ENCODE data around the gene IFFO2. TPM values are rescaled to one million over a fixed set of nuclear protein-coding genes. Genes with fewer than 3 reads are reported as not detected.

Gene IFFO2
- total RNA-seq, 1 experiment from 2014 or later: 13.0 TPM

DNA sequence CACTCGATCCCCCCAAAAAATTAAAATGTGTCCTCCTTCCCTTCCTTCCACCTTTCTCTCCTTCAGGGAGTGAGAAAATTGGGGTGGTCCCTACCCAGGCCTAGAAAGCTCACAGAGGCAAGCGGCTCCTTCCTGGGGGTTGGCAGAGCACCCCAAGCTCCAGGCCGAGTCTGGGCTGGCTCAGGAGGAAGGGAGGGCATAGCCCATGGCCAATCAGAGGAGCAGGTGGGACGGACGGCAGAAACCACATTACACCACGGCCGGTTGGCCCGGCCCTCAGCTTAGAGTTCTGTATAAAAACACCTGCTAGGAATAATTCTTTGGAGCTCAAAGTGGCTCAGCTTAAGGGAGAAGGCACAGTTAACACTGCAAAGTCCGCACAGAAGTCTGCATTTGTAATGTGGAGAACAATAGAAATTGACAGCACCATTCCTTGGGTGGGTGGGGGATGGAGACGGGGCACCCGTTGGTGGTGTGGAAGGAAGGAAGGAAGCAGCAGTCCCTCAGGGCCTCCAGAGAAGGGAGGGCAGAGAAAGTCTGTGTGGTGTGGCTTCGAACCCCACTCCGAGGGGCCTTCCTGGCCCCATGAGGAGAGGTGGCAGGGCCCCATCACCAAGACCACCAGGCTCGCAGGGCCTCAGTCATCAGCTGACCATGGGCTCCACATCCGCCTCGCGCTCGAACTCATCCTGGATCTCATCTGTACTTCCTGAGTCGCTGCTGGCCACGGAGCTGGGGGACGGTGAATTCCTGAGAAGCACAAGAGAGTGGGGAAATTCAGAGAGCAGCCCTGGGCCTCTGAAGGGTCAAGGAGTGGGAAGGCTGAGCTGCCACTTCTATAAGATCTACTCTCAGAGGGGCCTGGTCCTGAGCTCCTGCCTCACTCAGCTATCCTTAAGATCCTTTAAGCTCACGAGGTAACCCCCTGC, 48.3 kb downstream of the IFFO2 start:
- H3K27ac Mint-ChIP-seq (ENCODE audit: unreplicated experiment): no peak overlapping the region
- intact Hi-C loops (cut with micrococcal nuclease; ENCODE audit: unreplicated experiment): loop anchor here (5.0 to 10.0 kb wide), 4 partner anchors 47 to 204 kb away; partner anchors contain the start of gene IFFO2

DNA sequence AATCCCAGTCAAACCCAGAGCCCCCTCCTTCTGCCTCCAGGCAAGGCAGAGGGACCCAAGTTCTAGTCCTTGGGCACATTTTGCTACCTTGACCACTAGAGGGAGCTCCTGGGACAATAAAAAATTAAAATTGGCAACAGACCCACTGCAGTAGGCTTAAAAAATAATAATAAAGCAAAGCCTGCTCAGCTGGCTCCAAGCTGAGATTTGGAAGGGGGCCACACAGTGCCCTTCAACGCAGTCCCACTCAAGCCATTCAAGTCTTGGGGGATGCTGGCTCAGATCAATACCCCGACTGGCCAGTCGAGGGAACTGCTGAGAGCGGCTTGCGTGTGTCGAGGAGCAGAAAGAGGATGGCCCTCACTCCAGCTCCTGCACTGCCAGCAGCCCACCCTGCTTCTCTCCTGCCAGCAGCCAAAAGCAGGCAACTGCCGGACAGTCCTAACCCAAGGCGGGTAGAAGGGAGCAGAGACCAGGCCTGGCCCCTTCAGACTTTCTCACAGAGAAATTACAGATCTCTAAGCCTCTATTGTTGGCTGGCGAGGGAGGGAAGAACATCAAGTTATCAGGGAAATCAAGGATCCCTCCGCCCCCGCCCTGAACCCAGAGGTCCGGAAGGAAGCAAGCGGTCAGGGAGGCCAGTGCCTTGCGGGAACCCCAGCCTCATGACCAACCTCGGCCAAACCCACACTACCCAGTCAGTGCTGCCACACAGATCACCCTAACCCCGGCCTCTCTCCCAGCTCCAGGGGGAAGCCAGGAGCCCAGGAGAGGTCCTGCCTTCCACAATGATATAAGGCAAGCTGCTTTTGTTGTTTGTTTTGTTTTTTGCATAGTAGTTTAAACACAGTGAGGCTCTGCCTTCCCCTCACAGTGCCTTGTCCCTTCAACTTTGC, 49.2 kb downstream of the IFFO2 start:
- H3K36me3 Mint-ChIP-seq (ENCODE audit: insufficient read depth, unreplicated experiment): peaks cover 26% of the 10 kb centered on the region

More for the DNA sequence above, 48.3 kb downstream of the IFFO2 start:
- BruUV-seq (replicated peaks): no TSS peak
- Mint-ChIP-seq H3K27me3 (ENCODE audit: unreplicated experiment) (no peaks in the 10 kb centered on the region), H3K4me1 (ENCODE audit: low read depth, unreplicated experiment) (peaks cover 6% of the 10 kb centered on the region), H3K9me3 (ENCODE audit: low read depth, unreplicated experiment) (no peaks in the 10 kb centered on the region), H3K4me3 (ENCODE audit: low read depth, unreplicated experiment) (no peak overlapping the region), H3K36me3 (ENCODE audit: insufficient read depth, unreplicated experiment) (peaks cover 17% of the 10 kb centered on the region)
- no peak for DNase-seq
- TF ChIP-seq, protein P1, sequence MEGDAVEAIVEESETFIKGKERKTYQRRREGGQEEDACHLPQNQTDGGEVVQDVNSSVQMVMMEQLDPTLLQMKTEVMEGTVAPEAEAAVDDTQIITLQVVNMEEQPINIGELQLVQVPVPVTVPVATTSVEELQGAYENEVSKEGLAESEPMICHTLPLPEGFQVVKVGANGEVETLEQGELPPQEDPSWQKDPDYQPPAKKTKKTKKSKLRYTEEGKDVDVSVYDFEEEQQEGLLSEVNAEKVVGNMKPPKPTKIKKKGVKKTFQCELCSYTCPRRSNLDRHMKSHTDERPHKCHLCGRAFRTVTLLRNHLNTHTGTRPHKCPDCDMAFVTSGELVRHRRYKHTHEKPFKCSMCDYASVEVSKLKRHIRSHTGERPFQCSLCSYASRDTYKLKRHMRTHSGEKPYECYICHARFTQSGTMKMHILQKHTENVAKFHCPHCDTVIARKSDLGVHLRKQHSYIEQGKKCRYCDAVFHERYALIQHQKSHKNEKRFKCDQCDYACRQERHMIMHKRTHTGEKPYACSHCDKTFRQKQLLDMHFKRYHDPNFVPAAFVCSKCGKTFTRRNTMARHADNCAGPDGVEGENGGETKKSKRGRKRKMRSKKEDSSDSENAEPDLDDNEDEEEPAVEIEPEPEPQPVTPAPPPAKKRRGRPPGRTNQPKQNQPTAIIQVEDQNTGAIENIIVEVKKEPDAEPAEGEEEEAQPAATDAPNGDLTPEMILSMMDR (IDR thresholded peaks at IDR 0.05; ENCODE audit: unreplicated experiment): no peak
- CTCF ChIA-PET: interaction anchor here (1.1 kb wide), 1 partner anchor 34 kb away, joined by 3 read pairs; no protein-coding TSS in a partner anchor

DNA sequence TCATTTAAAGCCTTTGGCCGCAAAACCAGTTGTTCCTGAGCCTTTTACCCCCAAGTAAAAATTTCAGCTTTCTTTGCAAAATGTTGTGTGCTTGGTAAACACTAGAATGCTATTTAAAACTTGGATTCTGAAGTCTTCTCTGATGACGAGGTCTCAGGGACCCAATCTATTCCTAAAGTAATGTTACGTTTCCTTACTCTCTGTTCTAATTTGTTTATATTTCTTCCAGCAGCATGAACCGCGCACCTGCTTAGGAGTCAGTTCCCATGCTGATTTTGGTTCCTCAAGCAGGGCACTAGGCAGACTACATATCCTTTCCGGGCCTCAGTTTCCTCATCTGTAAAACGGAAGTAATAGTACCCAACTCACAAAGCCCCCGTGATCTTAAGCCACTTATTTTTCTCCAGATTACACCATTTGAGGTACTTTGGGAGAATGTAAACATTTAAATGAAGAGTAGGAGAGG, 53.2 kb downstream of the IFFO2 start:
- CTCF ChIA-PET: interaction anchor here (0.7 to 1.3 kb wide), 5 partner anchors 10 to 210 kb away, joined by 3 to 11 read pairs (median 3); no protein-coding TSS in a partner anchor
- BruUV-seq (replicated peaks): TSS peak; percentile 90
- H3K4me1 Mint-ChIP-seq (ENCODE audit: low read depth, unreplicated experiment): peaks cover 14% of the 10 kb centered on the region
- H3K9me3 Mint-ChIP-seq (ENCODE audit: low read depth, unreplicated experiment): no peaks in the 10 kb centered on the region
- H3K4me3 Mint-ChIP-seq (ENCODE audit: low read depth, unreplicated experiment): peak overlapping the region; percentile 96
- TF ChIP-seq, protein P1 (IDR thresholded peaks at IDR 0.05; ENCODE audit: unreplicated experiment): no peak
- intact Hi-C loops (cut with micrococcal nuclease; ENCODE audit: unreplicated experiment): loop anchor here (10.0 kb wide), 1 partner anchor 51 kb away; the partner anchor contains the start of gene IFFO2
- no peaks in the 10 kb centered on the region for H3K27me3 Mint-ChIP-seq (ENCODE audit: unreplicated experiment)
- DNase-seq: no peak
- H3K36me3 Mint-ChIP-seq (ENCODE audit: insufficient read depth, unreplicated experiment): peaks cover 29% of the 10 kb centered on the region
- peak overlapping the region; percentile 89 for H3K27ac Mint-ChIP-seq (ENCODE audit: unreplicated experiment)

More for the DNA sequence above, 49.2 kb downstream of the IFFO2 start:
- H3K9me3 Mint-ChIP-seq (ENCODE audit: low read depth, unreplicated experiment): no peaks in the 10 kb centered on the region
- CTCF ChIA-PET: interaction anchor here (0.6 to 3.1 kb wide), 7 partner anchors 20 to 310 kb away, joined by 3 to 22 read pairs (median 4); no protein-coding TSS in a partner anchor
- BruUV-seq (replicated peaks): no TSS peak
- H3K4me3 Mint-ChIP-seq (ENCODE audit: low read depth, unreplicated experiment): no peak overlapping the region
- no peaks in the 10 kb centered on the region for H3K27me3 Mint-ChIP-seq (ENCODE audit: unreplicated experiment)
- peak; percentile 55 for DNase-seq
- no peak overlapping the region for H3K27ac Mint-ChIP-seq (ENCODE audit: unreplicated experiment)
- intact Hi-C loops (cut with micrococcal nuclease; ENCODE audit: unreplicated experiment): loop anchor here (5.0 to 10.0 kb wide), 4 partner anchors 48 to 205 kb away; partner anchors contain the start of gene IFFO2
- H3K4me1 Mint-ChIP-seq (ENCODE audit: low read depth, unreplicated experiment): peaks cover 8% of the 10 kb centered on the region
- TF ChIP-seq, protein P1 (IDR thresholded peaks at IDR 0.05; ENCODE audit: unreplicated experiment): peak; percentile 45

Data from Calu3 (cell line).